DND-41 (cell line): ENCODE data around the gene FRY.

ENCODE experiments used
- CTCF ChIP-seq: IDR thresholded peaks from 2 replicates; pipeline ENCODE4 v1.5.1; 2012; ENCODE audit warnings: borderline replicate concordance, low read length, moderate library complexity, mild to moderate bottlenecking; ENCODE audit not compliant: poor library complexity, severe bottlenecking; ENCODE audit errors: extremely low read depth
- EZH2 ChIP-seq: IDR thresholded peaks from 3 replicates; pipeline ENCODE4 v1.6.1; 2012; ENCODE audit warnings: borderline replicate concordance, low read depth, mild to moderate bottlenecking, moderate library complexity, low read length, inconsistent platforms; ENCODE audit not compliant: severe bottlenecking

- TF ChIP-seq CTCF (no peak), EZH2 (no peak)
These were observed 222.8 kb downstream of the FRY start for GRCh38 chr13:32254416-32254815.
